Activated CD4-positive, alpha-beta T cell treated with anti-CD3 and anti-CD28 coated beads, Interleukin-2, Interleukin-6, amounts not matched to agents 100 ng/mL and 50 ng/mL, durations not matched to agents 16 hours and 8 hours (primary cell): Measurements from ENCODE around the gene LAMA5.

Experiments used
- DNase-seq: peaks from one replicate; pipeline ENCODE4 v3.0.0-alpha.2; 2020

The LAMA5 gene

DNA sequence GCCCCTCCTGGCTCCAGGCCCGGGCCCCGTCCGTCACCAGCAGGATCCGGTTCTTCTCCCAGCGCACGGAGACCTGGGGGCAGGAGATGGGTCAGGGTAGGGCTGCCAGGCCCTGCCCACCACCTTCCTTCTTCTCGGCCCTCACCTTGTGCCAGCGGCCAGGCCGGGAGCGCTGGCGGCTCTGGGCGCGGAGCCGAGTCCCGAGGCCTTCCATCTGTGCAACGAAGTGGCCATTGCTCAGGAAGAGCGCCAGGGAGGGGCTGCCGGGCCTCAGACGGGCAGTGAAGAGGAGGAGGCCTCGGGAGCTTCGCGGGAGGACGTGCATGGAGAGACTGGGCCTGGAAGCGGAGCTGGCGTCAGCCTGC is 56.4 kb downstream of the LAMA5 start:
- DNase-seq: no peak

DNA sequence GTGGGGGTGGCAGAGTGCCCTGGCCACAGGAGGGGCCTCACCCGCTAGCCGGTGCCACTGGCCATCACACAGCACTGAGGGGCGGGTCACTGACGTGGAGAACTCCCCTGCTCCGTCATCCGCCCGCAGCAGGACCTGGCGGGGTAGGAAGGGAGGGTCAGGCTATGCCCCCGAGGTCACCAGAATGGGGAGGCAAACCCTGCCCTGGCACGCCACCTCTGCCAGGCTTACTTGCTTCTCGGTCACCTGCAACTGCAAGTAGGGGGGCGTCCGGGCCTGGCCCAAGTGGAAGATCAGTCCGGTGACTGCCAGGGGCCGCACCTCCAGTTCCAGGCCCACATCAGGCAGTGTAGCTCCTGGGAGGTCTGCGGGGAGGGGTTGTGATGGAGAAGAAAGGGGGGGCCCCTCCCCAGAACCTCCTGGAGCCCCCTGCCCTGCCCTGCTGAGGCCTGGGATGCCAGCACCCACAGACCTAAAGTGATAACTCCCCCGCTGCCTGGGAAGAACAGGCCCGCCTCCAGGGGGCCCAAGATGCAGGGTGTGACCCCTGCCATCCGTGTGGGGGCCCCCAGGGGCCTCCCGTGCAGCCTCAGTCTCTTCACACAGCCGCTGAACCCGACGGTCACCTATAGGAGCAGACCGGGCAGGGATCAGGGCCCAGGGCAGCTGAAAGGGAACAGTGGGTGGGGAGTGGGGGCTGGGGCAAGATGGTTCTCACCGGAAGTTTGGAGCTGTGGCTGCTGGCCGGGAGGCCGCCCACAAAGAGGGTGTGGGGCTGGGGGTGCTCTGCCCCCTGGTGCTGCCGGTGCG is 57.0 kb downstream of the LAMA5 start:
- no peak for DNase-seq

DNA sequence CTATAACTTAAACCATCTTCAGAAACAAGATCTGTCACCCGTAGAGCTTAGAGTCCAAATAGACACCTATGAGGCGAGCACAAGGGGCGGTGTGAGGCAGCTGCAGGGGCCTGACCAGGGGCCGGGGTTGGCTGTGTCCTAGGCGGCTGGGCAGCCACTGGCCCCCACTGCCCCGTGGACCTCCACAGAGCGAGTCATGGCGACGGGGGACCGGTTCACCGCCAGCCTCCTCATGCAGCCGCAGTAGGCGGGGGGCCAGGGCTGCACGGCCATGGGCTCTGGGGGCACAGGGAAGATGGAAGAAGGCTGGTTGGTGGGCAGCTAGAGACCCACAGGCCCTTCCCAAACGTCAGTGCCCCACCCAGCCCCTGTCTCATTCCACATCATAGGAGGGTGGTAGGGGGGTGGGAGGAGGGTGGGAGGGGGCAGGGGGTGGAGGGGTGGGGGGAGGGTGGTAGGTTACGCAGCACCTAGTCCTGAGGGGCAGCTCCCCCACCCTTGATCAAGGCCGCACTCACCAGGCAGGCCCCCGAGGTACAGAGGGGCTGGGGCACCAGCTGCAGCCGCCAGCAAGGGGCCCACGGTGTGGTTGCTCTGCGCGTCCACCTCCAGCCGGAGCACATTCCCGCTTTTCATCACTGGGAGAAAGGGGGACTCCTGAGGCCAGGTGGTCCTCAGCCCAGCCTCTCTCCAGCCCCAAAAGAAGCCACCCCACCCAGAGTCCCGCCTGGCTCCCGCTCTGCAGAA is 57.7 kb downstream of the LAMA5 start:
- no peak for DNase-seq

GRCh38 chr20:62308102-62308822 is 58.9 kb downstream of the LAMA5 start:
- no peak for DNase-seq

DNA sequence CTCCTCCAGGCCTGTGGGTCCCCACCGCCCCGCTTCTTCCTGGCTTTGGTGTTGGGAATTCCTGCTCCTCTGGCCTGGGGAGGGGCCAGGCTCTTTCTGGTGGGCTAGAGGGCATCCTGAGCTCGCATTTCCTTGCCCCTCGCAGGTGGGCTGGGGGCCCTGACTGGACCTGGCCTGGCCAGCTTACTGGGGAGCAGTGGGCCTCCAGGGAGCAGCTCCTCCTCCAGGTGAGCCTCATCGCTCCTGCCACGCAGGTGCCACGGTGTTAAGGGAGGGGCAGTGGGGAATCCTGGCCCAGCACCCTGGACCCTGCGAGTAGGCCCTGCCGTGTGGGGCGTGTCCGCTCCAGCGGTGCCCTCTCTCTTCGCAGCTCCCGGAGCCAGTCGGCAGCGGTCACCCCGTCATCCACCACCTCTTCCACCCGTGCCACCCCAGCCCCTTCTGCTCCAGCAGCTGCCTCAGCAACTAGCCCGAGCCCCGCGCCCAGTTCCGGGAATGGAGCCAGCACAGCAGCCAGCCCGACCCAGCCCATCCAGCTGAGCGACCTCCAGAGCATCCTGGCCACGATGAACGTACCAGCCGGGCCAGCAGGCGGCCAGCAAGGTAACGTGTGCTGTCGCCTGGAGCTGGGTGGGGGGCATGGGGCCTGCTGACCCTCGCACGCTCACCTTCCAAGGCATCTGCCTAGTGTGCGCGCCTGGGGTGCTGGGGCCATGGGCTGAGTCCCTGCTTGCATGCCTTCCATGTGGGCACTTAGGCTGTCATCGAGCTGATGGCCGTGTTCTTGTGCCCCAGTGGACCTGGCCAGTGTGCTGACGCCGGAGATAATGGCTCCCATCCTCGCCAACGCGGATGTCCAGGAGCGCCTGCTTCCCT is 59.6 kb downstream of the LAMA5 start:
- DNase-seq: no peak

- no peak for DNase-seq
Observed at GRCh38 chr20:62306414-62307187, 60.5 kb downstream of the LAMA5 start.

GRCh38 chr20:62305765-62306413 is 61.2 kb downstream of the LAMA5 start:
- no peak for DNase-seq

DNA sequence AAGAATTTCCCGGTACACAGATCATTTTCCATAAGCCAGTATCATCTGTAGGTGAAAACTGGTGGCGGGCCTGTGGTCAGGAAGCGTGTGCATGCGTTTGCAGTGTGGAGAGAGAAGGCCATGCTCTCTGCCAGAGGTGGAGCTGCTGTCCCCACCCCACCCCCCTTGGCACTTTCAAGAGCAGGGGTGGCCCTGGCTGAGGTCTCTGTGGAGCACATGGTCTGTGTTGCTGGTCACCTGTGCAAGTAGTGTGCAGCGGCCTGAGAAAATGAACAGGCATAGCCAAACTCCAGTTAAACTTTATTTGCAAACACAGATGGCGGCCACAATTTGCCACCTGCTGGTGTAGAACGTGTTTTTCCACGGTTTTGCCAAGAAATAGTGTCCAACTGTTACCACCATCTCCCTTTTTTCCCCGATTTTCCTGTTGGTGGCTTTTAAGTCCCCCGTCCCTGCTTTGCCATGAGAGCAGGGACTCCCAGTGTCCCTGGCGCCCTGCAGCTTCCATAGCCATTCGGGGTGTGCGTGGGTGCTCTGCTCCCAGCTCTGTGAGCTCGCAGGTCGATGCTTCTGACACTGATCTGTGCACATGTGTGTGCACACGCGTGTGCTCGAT is 61.9 kb downstream of the LAMA5 start:
- no peak for DNase-seq

- no peak for DNase-seq
Observed at GRCh38 chr20:62304331-62305148, 62.6 kb downstream of the LAMA5 start.

DNA sequence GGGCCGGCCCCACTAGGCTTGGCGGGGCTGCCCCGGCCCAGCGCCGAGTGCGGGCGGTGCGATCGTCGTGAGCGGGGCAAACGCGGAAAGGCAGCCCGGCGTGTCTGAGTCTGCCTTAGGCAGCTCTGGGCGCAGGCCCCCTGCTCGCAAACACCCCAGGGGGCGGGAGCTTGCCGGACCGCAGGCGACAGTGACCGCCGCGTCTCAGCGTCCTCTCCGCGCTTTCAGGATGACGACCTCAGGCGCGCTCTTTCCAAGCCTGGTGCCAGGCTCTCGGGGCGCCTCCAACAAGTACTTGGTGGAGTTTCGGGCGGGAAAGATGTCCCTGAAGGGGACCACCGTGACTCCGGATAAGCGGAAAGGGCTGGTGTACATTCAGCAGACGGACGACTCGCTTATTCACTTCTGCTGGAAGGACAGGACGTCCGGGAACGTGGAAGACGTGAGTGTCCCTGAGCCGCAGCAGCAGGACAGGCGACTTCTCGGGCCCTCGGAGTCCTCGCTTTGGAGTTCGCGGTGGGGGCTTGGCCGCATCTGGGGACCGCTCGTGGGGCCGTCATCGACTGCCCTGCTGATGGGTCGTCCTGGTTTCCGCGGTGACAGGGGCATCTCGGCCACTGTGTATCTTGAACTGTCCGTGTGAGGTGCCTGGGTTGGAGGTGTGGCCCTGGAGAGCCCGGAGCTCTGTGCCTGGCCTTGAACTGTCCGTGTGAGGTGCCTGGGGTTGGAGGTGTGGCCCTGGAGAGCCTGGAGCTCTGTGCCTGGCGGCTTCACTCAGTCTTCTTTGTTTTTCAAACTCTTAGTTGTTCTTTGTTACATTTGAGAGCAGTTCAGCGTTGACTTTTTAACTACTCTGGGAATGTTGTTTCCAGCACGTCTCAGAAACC is 63.5 kb downstream of the LAMA5 start:
- DNase-seq: peak; percentile 27

GRCh38 chr20:62303062-62303339 is 64.1 kb downstream of the LAMA5 start:
- DNase-seq: no peak

GRCh38 chr20:62302341-62303061 is 64.6 kb downstream of the LAMA5 start, which contains the start of gene ADRM1:
Gene ADRM1, plus strand, starts transcription at chr20:62302997. Its CDS starts 572 bp downstream, at chr20:62303569.
- DNase-seq: peak; percentile 98

GRCh38 chr20:62301773-62302340 is 65.3 kb downstream of the LAMA5 start:
- DNase-seq: peak; percentile 94

DNA sequence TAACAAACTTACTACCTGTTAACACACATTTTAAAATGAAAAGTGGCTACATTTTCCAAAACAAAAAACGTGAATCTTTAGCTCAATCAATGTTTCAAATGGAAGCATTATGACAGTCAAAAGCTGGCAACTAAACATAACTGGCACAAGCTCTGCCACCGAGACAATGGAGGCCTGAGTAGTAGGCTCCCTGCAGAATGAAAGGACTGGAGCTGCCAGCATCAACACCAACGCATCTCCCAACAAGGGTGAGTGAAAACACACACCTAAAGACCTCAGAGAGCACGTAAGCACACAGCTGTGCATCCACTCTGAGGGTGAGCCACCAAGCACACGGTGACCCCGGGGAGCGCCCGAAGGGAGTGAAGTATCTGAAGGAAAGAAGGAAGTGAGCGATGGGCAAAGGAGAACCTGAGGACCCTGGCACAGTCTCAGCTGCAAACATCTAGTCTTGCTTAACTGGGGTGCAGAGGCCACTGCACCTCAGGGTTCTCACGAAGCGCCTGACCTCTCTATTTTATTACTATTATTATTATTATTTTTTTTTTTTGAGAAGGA is 65.9 kb downstream of the LAMA5 start:
- DNase-seq: no peak

DNA sequence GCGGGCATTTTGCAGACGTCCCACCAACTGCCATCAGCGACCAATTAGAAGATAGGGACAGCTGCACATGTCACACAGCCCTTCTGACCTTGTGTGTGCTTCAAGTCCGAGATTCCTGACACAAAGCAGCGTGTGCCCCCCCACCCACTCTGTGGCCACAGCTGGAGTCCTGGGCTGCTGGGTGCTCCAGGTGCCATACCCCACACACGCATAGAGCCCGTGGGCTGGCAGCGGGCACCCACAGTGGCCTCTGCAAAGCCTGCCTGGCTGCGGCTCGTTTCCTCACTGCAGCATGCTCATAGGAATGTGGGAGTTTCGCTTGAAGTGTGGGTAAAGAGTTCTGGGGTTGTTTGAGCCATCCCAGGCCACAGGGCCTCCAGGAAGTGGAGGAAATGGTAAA is 66.8 kb downstream of the LAMA5 start:
- no peak for DNase-seq

DNA sequence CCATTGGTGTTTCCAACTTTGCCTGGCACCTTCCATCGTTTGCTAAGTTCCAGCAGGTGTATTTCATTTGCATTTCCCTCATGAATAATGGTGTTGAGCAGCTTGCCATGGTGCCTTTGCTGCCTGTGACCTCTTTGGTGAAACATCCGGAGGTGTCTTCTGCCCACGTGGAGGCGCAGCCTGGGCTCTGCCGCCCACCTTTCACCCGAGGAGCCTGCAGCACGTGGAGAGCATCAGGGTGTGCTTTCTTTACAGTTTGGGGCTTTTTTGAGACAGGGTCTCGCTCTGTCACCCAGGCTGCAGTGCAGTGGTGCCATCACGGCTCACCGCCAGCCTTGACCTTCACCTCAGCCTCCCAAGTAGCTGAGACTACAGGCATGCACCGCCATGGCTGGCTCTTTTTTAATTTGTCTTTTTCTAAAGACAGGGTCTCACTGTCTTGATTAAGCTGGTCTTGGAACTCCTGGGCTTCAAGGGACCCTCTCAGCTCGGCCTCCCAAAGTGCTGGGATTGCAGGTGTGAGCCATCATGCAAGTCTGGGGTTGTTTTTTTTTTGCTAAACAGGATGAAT is 67.4 kb downstream of the LAMA5 start:
- DNase-seq: no peak

DNA sequence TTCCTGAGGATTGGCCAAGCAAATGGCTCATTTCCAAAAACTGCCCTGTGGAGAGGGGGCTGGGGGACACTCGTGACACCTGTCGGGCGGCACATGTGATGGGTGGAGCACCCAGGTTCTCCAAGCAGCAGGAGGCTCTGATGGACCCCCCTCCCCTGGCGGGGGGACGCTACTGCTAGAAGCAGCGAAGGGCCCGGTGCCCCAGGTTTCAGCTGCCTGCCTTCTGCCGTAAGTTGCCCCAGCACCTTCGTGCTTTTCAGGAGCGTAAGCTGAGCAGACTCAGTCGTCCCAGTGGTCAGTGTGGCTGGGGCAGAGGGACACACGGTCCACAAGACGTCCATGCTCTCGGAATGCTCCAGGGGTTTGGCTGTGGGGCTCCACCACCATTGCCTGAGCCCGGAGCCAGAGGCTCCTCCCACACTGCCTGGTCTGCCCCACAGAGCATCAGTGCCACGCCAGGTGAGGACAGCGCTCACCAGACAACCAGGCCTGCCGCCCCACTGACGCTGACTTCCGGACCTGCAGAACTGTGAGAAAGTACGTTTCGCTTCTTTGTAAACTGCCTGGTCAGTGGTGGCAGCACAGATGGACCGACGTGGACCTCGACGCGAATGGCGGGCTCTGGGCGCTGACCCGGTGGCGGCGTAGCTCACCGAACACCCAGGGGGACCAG is 68.4 kb downstream of the LAMA5 start:
- no peak for DNase-seq
